Osteocyte (in vitro differentiated cells): ENCODE results near the gene CUL9. TPM values are rescaled to one million over a fixed set of nuclear protein-coding genes. Genes with fewer than 3 reads are reported as not detected.

Experiments used
- DNase-seq: peaks from one replicate; pipeline ENCODE4 v3.0.0; 2021; ENCODE audit warnings: mixed read lengths; ENCODE audit not compliant: unreplicated experiment; ENCODE audit errors: extremely low spot score
- H3K27ac Mint-ChIP-seq: one replicate; pipeline ENCODE4 v1.8.0; 2021; ENCODE audit warnings: mild to moderate bottlenecking, mixed read lengths; ENCODE audit not compliant: unreplicated experiment
- H3K27me3 Mint-ChIP-seq: one replicate; pipeline ENCODE4 v1.8.0; 2021; ENCODE audit warnings: mixed read lengths; ENCODE audit not compliant: unreplicated experiment
- H3K36me3 Mint-ChIP-seq: one replicate; pipeline ENCODE4 v1.8.0; 2021; ENCODE audit warnings: mixed read lengths; ENCODE audit not compliant: unreplicated experiment
- H3K4me1 Mint-ChIP-seq: one replicate; pipeline ENCODE4 v1.8.0; 2021; ENCODE audit warnings: mixed read lengths; ENCODE audit not compliant: unreplicated experiment
- H3K4me3 Mint-ChIP-seq: one replicate; pipeline ENCODE4 v1.8.0; 2021; ENCODE audit warnings: mild to moderate bottlenecking, moderate library complexity, mixed read lengths; ENCODE audit not compliant: unreplicated experiment
- H3K9me3 Mint-ChIP-seq: one replicate; pipeline ENCODE4 v1.8.0; 2021; ENCODE audit warnings: mixed read lengths; ENCODE audit not compliant: unreplicated experiment
- CTCF ChIP-seq: fragments of 200-600 bp; sonication (generic); IDR thresholded peaks from 2 replicates; pipeline ENCODE4 v1.5.0; 2021; ENCODE audit warnings: antibody characterized with exemption, mild to moderate bottlenecking, moderate library complexity
- total RNA-seq: library from RNA; stranded (reverse); gene quantifications from 2 replicates; pipeline ENCODE4 v1.2.1, GENCODE V29; 2021

CUL9 gene
- total RNA-seq, 1 donor from 2014 or later: 39.5 TPM

- Mint-ChIP-seq H3K4me3 (no peak overlapping the region), H3K27ac (no peak overlapping the region), H3K4me1 (peaks cover 4% of the 10 kb centered on the region), H3K9me3 (no peaks in the 10 kb centered on the region), H3K27me3 (peaks cover 27% of the 10 kb centered on the region), H3K36me3 (no peaks in the 10 kb centered on the region)
- no peak for DNase-seq
- TF ChIP-seq CTCF: no peak
Observed at GRCh38 chr6:43268782-43269272, 86.8 kb downstream of the CUL9 start.

- Mint-ChIP-seq H3K4me1 (peaks cover 4% of the 10 kb centered on the region), H3K27me3 (peaks cover 32% of the 10 kb centered on the region), H3K27ac (no peak overlapping the region), H3K4me3 (no peak overlapping the region), H3K36me3 (no peaks in the 10 kb centered on the region), H3K9me3 (no peaks in the 10 kb centered on the region)
- TF ChIP-seq CTCF: no peak
- no peak for DNase-seq
Observed at GRCh38 chr6:43269273-43270007, 87.4 kb downstream of the CUL9 start.

GRCh38 chr6:43271103-43271815 lies 89.3 kb downstream of the CUL9 start:
- Mint-ChIP-seq H3K4me1 (peaks cover 8% of the 10 kb centered on the region), H3K4me3 (no peak overlapping the region), H3K36me3 (no peaks in the 10 kb centered on the region), H3K27ac (no peak overlapping the region), H3K27me3 (peaks cover 34% of the 10 kb centered on the region), H3K9me3 (no peaks in the 10 kb centered on the region)
- no peak for TF ChIP-seq CTCF
- DNase-seq: no peak

- DNase-seq: no peak
- H3K27ac Mint-ChIP-seq: no peak overlapping the region
- peaks cover 34% of the 10 kb centered on the region for H3K27me3 Mint-ChIP-seq
- TF ChIP-seq CTCF: no peak
- peaks cover 9% of the 10 kb centered on the region for H3K4me1 Mint-ChIP-seq
- no peaks in the 10 kb centered on the region for H3K9me3 Mint-ChIP-seq
- no peak overlapping the region for H3K4me3 Mint-ChIP-seq
- H3K36me3 Mint-ChIP-seq: no peaks in the 10 kb centered on the region
Observed at GRCh38 chr6:43271944-43272343, 89.9 kb downstream of the CUL9 start.

- H3K4me3 Mint-ChIP-seq: no peak overlapping the region
- H3K9me3 Mint-ChIP-seq: no peaks in the 10 kb centered on the region
- no peak for TF ChIP-seq CTCF
- peaks cover 16% of the 10 kb centered on the region for H3K4me1 Mint-ChIP-seq
- H3K27ac Mint-ChIP-seq: no peak overlapping the region
- H3K36me3 Mint-ChIP-seq: no peaks in the 10 kb centered on the region
- DNase-seq: no peak
- peaks cover 21% of the 10 kb centered on the region for H3K27me3 Mint-ChIP-seq
Observed at GRCh38 chr6:43273707-43274106, 91.7 kb downstream of the CUL9 start.
